Mesodermal cell (in vitro differentiated cells): Measurements from ENCODE around the gene PLCD4. TPM values are rescaled to one million over a fixed set of nuclear protein-coding genes. Genes with fewer than 3 reads are reported as not detected.

Source experiments
- H3K27ac ChIP-seq: 2 replicates; pipeline ENCODE4 v1.7.0; 2013; ENCODE audit warnings: mild to moderate bottlenecking, low read depth, low read length, moderate library complexity; ENCODE audit not compliant: severe bottlenecking
- H3K36me3 ChIP-seq: 2 replicates; pipeline ENCODE4 v1.7.1; 2013; ENCODE audit warnings: mild to moderate bottlenecking, low read length, moderate library complexity; ENCODE audit not compliant: control insufficient read depth, insufficient read depth
- H3K4me1 ChIP-seq: one replicate; pipeline ENCODE4 v1.7.1; 2013; ENCODE audit warnings: mild to moderate bottlenecking, low read length; ENCODE audit not compliant: insufficient read depth, control insufficient read depth, poor library complexity, severe bottlenecking
- H3K4me3 ChIP-seq: 2 replicates; pipeline ENCODE4 v1.7.0; 2013; ENCODE audit warnings: low read length, control low read depth, mild to moderate bottlenecking; ENCODE audit not compliant: insufficient read depth, poor library complexity, severe bottlenecking; ENCODE audit errors: extremely low read depth
- H3K9me3 ChIP-seq: 2 replicates; pipeline ENCODE4 v1.7.1; 2013; ENCODE audit warnings: mild to moderate bottlenecking, low read length, moderate library complexity; ENCODE audit not compliant: control insufficient read depth
- WGBS, 2 experiments: methylation state at CpG; one replicate each; pipeline ENCODE4 v1.1.5; 2013; ENCODE audit warnings: missing lambda C conversion rate in 2 of 2; ENCODE audit not compliant: insufficient coverage in 2 of 2; 5-methylcytosine and 5-hydroxymethylcytosine counted together
- polyA plus RNA-seq, 2 experiments: library from polyadenylated mRNA; stranded (reverse); fragments of 50-300 nt; gene quantifications; one replicate each; pipeline ENCODE4 v1.2.3, GENCODE V29; 2013

The PLCD4 gene
- 1.3 TPM for polyA plus RNA-seq (2013, experiment 1 of 2)
- polyA plus RNA-seq (2013, experiment 2 of 2), result 0.76 TPM

DNA sequence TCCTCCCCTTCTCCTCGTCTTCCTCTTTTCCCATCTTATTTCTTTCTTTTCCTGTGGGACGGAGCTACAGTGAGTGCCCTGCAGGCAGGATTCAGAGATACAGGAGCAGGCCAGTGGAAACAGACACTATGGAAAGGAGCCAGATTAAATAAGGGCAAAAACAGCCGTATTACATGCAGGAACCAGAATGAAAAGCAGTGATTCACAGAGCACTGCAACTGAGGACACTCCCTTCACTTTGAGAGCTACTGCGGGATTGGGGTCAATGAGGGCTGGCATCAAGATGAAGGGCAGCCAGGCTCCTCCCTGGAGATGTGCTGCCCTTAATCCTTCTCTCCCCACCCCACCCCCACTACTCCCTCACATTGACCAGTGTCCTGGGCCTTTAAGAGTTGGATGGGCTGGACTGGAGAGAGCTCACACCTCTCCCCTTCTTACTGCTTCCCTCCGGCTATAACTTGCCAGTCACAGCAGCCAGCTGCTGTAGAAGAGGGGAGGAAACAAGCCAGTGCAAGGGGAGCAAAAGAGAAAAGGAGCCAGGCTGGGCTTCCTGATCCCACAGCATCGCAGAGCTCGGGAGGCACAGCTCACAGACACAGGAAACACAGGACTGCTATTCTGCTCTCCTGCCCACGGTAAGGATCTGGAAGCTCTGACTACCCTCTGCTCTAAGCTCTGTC is at the start of gene PLCD4:
TSS of gene PLCD4 (plus strand) at position 464 of the 680 bp plus-strand sequence. CDS start 7,841 bp downstream, outside the sequence.
- Histone ChIP-seq H3K4me1 (peaks cover 11% of the 10 kb centered on the region), H3K4me3 (no peak within 1 kb of the TSS), H3K9me3 (no peaks in the 10 kb centered on the region), H3K36me3 (no peaks in the 10 kb centered on the region), H3K27ac (peak within 1 kb of the TSS; percentile 64)
- WGBS, 2 experiments, result 36 to 43% methylated on average over 7 of the region's 8 CpGs

DNA sequence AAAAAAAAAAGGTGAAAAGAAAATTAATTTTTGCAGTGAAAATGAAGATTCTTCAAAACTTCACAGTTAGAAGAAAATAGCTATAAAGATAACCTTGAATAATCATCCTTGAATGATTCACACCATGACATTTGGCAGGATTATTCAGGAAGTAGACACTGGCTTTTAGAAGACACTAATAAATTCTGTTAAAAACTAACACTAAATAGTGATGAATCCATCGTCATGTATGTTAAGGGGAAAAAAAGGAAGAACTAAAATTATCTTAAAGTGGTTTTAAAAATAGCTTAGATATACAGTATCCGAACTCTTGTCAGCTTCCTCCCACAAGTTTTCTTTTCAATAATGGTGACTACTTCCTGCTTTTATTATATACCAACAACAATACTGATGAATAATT is 49.8 kb upstream of the PLCD4 start:
- Histone ChIP-seq H3K4me1 (no peaks in the 10 kb centered on the region), H3K27ac (no peak overlapping the region), H3K36me3 (peaks cover 77% of the 10 kb centered on the region), H3K4me3 (no peak overlapping the region), H3K9me3 (no peaks in the 10 kb centered on the region)
- no CpG with 5 or more reads among the region's 2 CpGs for WGBS, 2 experiments

DNA sequence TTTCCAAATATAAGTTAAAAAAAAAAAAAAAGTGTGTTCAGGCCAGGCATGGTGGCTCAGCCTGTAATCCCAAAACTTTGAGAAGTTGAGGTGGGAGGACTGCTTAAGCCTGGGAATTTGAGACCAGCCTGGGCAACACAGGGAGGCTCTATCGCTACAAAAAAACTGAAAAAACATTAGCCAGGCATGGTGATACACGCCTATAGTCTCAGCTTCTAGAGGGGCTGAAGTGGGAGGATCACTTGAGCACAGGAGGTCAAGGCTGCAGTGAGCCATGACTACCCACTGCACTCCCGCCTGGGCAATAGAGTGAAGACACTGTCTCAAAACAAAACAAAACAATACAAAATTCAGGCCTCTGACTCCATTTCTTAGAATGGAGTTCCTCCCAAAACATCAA is 48.7 kb upstream of the PLCD4 start:
- Histone ChIP-seq H3K27ac (no peak overlapping the region), H3K4me3 (no peak overlapping the region), H3K36me3 (peaks cover 81% of the 10 kb centered on the region), H3K4me1 (no peaks in the 10 kb centered on the region), H3K9me3 (no peaks in the 10 kb centered on the region)
- WGBS, 2 experiments, result 83 to 88% methylated on average over 2 to 3 of the region's 3 CpGs

DNA sequence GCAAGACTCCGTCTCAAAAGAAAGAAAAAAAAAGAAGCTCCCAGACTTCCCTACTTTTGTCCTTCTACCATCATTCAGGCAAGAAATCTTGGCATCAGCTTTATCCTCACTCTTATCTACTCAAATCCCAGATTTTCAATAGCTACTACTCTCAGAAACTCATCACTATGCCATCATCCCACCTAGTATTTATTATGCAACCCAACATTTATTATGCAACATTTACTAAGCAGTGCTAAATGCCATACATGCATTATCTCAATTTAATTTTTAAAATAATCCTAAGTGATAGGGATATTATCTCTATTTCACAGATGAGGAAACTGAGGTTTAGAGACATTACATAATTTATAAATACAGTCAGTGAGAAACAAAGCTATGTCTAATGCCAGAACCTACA is 43.6 kb upstream of the PLCD4 start:
- WGBS, 2 experiments, result 100% methylated on average over 1 of the region's 1 CpG
- Histone ChIP-seq H3K36me3 (peaks cover 54% of the 10 kb centered on the region), H3K4me3 (no peak overlapping the region), H3K9me3 (no peaks in the 10 kb centered on the region), H3K27ac (no peak overlapping the region), H3K4me1 (no peaks in the 10 kb centered on the region)

DNA sequence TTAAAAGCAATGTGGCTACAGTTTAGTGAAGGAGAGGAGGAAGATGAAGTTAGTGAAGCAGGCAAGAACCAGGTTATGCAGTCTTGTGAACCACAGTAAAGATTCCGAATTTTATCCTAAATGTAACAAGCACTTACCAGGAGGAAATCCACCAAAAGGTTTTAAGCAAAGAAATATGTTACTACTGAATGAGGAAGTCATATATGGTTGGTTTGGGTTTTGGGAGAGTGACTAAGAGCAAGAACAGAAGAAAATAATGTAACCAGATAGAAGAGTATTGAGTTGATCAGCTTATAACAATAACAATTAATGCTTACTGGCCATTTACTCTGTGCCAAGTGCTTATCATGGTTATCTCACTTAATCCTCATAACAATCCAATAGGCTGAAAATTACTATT is 41.4 kb upstream of the PLCD4 start:
- H3K4me3 ChIP-seq, result no peak overlapping the region
- 100% methylated on average over 1 of the region's 1 CpG; no CpG with 5 or more reads in 1 of the 2 experiments for WGBS, 2 experiments

DNA sequence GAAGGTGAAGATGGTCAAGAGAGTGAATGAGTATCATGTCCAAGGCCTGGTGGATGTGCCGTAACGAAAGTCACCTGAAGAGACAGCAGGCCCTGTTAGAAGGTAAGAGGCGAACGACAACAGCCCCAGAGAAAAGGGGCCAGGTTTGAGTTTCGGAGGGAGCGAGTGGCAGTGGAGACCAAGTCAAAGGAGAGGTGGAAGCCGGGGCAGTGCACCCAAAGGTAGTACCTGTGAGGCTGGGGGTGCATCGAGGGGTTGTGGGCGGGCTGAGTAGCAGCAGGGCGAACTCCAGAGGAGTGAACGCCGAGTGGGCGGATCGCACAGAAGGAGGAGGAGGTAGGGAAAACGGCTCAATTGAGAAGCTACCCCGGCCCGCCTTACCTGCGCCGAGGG is 39.9 kb upstream of the PLCD4 start:
- Histone ChIP-seq H3K9me3 (no peaks in the 10 kb centered on the region), H3K27ac (peak overlapping the region; percentile 42), H3K4me3 (peak overlapping the region; percentile 92), H3K4me1 (peaks cover 11% of the 10 kb centered on the region), H3K36me3 (peaks cover 41% of the 10 kb centered on the region)
- 0 to 2% methylated on average over 18 to 19 of the region's 19 CpGs for WGBS, 2 experiments

More for the DNA sequence above, 41.4 kb upstream of the PLCD4 start:
- Histone ChIP-seq H3K4me1 (peaks cover 11% of the 10 kb centered on the region), H3K9me3 (no peaks in the 10 kb centered on the region), H3K27ac (no peak overlapping the region), H3K36me3 (peaks cover 39% of the 10 kb centered on the region)

DNA sequence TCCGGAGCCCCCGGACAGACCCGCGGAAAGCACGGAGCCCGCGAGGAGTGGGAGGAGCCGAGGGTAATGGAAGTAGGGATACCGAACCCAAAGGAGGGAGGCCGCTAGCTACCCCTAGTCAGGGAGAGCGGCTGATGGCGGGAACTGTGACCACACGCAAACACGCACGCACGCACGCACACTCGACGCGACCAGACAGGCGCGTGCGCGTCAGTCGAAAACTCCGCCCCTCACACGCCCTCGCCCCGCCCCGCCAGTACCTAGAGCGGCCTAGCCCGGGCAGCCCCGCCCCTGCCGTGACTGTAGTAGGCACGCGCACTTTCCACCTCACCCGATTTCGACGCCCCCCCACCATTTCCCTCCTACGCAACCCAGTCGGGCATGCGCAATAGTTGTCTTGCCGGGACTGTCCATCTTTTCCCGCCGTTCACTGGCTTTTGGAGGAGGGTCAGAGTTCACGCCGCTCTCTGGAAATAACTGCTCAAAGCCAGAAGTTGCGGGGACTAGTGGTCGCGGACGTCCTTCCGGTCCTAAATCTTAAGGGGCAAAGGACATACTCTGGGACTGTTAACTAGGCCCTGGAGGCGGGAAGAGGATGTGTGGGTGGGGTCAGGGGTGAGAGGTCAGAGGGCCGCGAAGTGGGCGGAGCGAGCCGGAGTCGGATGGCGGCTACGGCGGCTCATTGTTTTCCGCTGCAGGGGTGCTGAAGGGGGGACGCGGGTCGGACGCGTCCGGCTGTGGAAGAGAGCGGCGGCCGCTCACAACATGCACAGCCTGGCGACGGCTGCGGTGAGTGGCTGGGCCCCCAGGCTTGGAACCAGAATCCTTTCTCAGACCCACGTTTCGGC is 39.3 kb upstream of the PLCD4 start, which contains the start of the genes CNOT9 and USP37:
TSS of gene CNOT9 (plus strand) at position 650 of the 848 bp plus-strand sequence. CDS start at position 766, 116 bp downstream.
TSS of gene USP37 (minus strand) at position 162 of the 848 bp plus-strand sequence. CDS start 9,698 bp downstream, outside the sequence.
- WGBS, 2 experiments, result 0% methylated on average over 59 to 70 of the region's 77 CpGs
- Histone ChIP-seq H3K4me3 (peak within 1 kb of the TSS; percentile 92), H3K36me3 (peaks cover 41% of the 10 kb centered on the region), H3K27ac (peak within 1 kb of the TSS; percentile 98), H3K4me1 (peaks cover 11% of the 10 kb centered on the region), H3K9me3 (no peaks in the 10 kb centered on the region)

DNA sequence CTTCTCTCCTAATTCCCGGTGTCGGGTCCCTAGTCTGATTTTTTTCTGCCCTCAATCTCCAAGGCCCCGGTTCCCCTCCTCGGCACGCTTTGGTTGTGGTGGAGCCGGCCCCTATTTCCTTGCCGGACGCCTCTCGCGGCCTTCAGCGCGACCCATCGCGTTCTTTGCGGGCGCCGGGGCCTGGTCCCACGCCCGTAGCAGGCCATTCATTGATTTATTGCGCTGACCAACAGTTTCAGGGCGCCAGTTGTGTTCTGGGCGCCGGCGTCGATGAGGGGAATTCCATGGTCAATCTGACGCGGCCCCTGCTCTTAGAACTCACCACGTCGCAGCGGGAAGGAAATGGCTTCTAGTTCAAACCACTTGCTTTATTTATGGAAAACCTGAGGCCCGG is 38.7 kb upstream of the PLCD4 start:
- 0% methylated on average over 26 to 29 of the region's 31 CpGs for WGBS, 2 experiments
- peak overlapping the region; percentile 92 for H3K4me3 ChIP-seq
- peak overlapping the region; percentile 98 for H3K27ac ChIP-seq

DNA sequence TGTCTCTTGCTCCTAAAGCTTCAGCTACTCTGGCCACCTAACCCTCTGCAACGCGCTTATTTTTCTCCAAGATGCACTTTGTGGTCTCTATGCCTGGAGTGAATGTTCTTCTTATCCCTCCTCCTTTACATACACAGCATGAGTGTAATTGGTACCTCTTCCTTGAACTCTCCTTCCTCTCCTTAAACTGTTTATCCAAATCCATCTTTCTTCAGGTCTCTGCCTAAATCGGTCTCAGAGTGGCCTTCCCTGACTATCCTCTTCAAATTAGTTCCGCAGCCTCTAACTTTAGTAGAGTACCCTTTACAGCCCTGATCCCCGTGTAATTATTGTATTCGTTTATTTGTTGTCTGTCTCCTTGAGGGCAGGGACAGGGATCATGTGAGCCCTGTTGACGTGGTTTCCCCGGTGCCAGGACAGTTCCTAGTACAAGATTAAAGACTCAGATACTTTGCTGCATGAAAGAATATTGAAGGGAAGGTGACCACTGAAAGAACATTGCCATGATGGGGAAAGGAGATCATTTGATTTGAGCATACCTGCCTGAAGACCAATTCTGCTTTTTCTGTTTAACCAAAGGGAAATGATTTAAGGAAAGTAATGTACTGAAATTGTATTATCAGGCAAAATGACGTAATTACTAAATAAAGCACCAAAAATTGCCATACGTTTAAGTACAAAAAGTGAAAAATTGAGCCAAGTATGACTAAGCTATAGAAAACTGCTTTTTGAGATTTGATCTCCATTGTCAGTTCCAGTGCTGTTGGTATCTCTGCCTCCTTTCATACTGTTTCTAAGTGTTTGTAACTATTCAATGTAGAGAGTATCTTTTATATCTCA is 37.8 kb upstream of the PLCD4 start:
- Histone ChIP-seq H3K36me3 (peaks cover 38% of the 10 kb centered on the region), H3K4me3 (peak overlapping the region; percentile 92), H3K27ac (peak overlapping the region; percentile 98), H3K9me3 (no peaks in the 10 kb centered on the region), H3K4me1 (peaks cover 11% of the 10 kb centered on the region)
- WGBS, 2 experiments, result 0 to 6% methylated on average over 5 to 6 of the region's 10 CpGs

More for the DNA sequence above, 38.7 kb upstream of the PLCD4 start:
- no peaks in the 10 kb centered on the region for H3K9me3 ChIP-seq
- H3K4me1 ChIP-seq, result peaks cover 11% of the 10 kb centered on the region
- H3K36me3 ChIP-seq, result peaks cover 37% of the 10 kb centered on the region

DNA sequence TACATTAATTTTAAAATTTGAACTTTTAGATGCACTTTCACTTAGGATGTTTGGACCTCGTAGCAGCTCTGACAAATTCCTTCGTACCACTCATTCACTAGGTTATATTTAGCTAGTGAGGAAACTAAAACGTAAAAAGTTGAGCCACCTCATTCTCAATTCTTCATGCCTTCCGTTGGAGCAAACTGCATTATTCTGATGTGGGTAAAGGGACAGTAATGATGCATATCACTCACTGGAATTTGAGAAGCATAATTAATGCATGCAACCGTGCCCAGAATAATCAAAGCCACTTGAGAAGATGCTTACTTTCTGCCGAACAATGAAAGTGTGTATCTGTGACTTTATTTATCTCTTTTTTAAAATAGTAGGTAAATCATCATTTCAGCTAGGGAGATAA is 36.8 kb upstream of the PLCD4 start:
- peaks cover 45% of the 10 kb centered on the region for H3K36me3 ChIP-seq
- peak overlapping the region; percentile 92 for H3K4me3 ChIP-seq
- 100% methylated on average over 2 of the region's 6 CpGs; no CpG with 5 or more reads in 1 of the 2 experiments for WGBS, 2 experiments
- H3K9me3 ChIP-seq, result no peaks in the 10 kb centered on the region
- no peak overlapping the region for H3K27ac ChIP-seq
- peaks cover 11% of the 10 kb centered on the region for H3K4me1 ChIP-seq
